K562 (cell line): Measurements from ENCODE around the gene ADIPOR1. TPM values are rescaled to one million over a fixed set of nuclear protein-coding genes. Genes with fewer than 3 reads are reported as not detected.

Source experiments
- NCOA6 ChIP-seq: fragments of 450-650 bp; IDR thresholded peaks from 2 replicates; pipeline ENCODE4 v1.6.1; 2017; ENCODE audit warnings: mild to moderate bottlenecking
- POLR2G ChIP-seq: fragments of 200-400 bp; formaldehyde crosslinking; IDR thresholded peaks from 2 replicates; pipeline ENCODE4 v1.6.1; 2017; ENCODE audit warnings: low read depth, mild to moderate bottlenecking, antibody characterized with exemption, low read length, moderate library complexity
- SMAD4 ChIP-seq: fragments of 250-450 bp; sonication (Bioruptor Pico); conservative IDR thresholded peaks from 2 replicates; pipeline ENCODE4 v1.8.0; 2021; ENCODE audit warnings: inconsistent platforms, mild to moderate bottlenecking, moderate library complexity
- SREBF1 ChIP-seq: fragments of 150-350 bp; IDR thresholded peaks from 2 replicates; pipeline ENCODE4 v1.6.1; 2014; ENCODE audit warnings: antibody characterized with exemption, low read depth, low read length, borderline replicate concordance
- ZNF609 ChIP-seq: sonication (generic); formaldehyde crosslinking; IDR thresholded peaks from 2 replicates; pipeline ENCODE4 v1.8.1; 2023; ENCODE audit warnings: missing genetic modification reagents, mild to moderate bottlenecking, borderline replicate concordance
- polyA plus RNA-seq, 8 experiments: library from polyadenylated mRNA; depleted of rRNA in 4 of 8; stranded (reverse) in 5 of 8; unstranded in 3 of 8; fragments of >200 nt; fragmentation: Nextera tagmentation in 2 of 8; fragmentation: Illumina TruSeq in 1 of 8; extraction: Ambion mirVana in 2 of 8; extraction: Trizol in 1 of 8; gene quantifications; 2 replicates each; pipeline versions ENCODE4 v1.2.1 to v1.2.3, GENCODE V29; 2011 to 2014; ENCODE audit warnings: inconsistent platforms in 1 of 8, missing spikeins in 1 of 8
- total RNA-seq, 7 experiments: library from RNA; depleted of rRNA in 6 of 7; stranded (reverse); fragments of >200 nt in 6 of 7; fragmentation: Illumina TruSeq in 2 of 7; extraction: Trizol in 2 of 7; gene quantifications; 2 replicates each; pipeline versions ENCODE4 v1.2.1 to v1.2.3, GENCODE V29; 2011 to 2021; ENCODE audit warnings: low replicate concordance in 1 of 7
- TF ChIP-seq, protein P1 (sequence below): fragments of 450-650 bp; IDR thresholded peaks from 2 replicates; pipeline ENCODE4 v1.6.1; 2016; ENCODE audit warnings: mild to moderate bottlenecking, moderate library complexity
- TF ChIP-seq, protein P2 (sequence below): fragments of 200-400 bp; formaldehyde crosslinking; IDR thresholded peaks from 2 replicates; pipeline ENCODE4 v1.6.1; 2017; ENCODE audit warnings: mild to moderate bottlenecking, low read depth, low read length, moderate library complexity

ADIPOR1 gene
- total and polyA plus RNA-seq, 9 of the 15 experiments (the other 6 are each of a cell fraction or from before 2014, with no cell fraction given): 29.0 to 217 (median 100) TPM

DNA sequence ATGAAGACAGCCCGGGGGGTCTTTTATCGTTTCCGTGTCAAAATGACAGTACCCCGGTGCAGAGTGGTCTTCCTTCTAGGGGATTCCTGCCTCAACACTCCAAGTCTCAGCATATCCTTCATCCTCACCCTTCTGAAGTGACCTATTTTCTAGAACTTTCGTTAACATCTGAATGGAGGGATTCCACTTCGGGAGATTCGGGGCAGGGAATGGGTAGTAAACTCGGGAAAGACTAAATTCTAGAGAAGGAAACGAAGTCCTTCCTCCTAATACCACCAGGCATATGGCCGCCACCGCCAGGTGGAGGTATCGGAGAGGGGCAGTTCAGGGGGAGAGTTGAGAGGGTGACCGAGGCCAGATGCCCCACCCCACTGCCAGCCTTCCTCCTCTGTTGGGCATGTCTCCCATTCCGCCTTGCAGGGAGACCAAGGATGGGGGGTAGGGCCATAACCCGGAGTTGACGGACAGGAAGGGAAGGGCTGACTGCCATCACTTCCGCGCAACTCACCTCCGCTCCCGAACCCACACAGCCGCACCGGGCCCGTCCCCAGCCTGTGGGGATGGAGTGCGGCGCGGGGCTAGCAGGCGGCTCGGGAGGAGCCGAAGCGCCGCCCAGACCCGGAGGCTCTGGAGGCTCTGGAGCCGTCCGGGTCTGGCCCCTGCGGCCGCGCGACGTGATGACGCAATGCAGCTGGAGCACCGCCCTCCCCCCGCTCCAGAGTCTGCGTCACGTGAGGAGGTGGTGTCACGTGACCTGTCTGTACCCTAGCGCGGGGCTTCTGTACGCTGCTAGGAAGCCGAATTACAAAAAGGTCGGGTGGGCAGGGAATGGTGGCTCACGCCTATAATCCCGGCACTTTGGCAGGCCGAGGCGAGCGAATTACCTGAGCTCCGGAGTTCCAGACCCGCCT lies 31.3 kb downstream of the ADIPOR1 start, which contains the start of gene KLHL12 (continued):
- TF ChIP-seq, protein P1, sequence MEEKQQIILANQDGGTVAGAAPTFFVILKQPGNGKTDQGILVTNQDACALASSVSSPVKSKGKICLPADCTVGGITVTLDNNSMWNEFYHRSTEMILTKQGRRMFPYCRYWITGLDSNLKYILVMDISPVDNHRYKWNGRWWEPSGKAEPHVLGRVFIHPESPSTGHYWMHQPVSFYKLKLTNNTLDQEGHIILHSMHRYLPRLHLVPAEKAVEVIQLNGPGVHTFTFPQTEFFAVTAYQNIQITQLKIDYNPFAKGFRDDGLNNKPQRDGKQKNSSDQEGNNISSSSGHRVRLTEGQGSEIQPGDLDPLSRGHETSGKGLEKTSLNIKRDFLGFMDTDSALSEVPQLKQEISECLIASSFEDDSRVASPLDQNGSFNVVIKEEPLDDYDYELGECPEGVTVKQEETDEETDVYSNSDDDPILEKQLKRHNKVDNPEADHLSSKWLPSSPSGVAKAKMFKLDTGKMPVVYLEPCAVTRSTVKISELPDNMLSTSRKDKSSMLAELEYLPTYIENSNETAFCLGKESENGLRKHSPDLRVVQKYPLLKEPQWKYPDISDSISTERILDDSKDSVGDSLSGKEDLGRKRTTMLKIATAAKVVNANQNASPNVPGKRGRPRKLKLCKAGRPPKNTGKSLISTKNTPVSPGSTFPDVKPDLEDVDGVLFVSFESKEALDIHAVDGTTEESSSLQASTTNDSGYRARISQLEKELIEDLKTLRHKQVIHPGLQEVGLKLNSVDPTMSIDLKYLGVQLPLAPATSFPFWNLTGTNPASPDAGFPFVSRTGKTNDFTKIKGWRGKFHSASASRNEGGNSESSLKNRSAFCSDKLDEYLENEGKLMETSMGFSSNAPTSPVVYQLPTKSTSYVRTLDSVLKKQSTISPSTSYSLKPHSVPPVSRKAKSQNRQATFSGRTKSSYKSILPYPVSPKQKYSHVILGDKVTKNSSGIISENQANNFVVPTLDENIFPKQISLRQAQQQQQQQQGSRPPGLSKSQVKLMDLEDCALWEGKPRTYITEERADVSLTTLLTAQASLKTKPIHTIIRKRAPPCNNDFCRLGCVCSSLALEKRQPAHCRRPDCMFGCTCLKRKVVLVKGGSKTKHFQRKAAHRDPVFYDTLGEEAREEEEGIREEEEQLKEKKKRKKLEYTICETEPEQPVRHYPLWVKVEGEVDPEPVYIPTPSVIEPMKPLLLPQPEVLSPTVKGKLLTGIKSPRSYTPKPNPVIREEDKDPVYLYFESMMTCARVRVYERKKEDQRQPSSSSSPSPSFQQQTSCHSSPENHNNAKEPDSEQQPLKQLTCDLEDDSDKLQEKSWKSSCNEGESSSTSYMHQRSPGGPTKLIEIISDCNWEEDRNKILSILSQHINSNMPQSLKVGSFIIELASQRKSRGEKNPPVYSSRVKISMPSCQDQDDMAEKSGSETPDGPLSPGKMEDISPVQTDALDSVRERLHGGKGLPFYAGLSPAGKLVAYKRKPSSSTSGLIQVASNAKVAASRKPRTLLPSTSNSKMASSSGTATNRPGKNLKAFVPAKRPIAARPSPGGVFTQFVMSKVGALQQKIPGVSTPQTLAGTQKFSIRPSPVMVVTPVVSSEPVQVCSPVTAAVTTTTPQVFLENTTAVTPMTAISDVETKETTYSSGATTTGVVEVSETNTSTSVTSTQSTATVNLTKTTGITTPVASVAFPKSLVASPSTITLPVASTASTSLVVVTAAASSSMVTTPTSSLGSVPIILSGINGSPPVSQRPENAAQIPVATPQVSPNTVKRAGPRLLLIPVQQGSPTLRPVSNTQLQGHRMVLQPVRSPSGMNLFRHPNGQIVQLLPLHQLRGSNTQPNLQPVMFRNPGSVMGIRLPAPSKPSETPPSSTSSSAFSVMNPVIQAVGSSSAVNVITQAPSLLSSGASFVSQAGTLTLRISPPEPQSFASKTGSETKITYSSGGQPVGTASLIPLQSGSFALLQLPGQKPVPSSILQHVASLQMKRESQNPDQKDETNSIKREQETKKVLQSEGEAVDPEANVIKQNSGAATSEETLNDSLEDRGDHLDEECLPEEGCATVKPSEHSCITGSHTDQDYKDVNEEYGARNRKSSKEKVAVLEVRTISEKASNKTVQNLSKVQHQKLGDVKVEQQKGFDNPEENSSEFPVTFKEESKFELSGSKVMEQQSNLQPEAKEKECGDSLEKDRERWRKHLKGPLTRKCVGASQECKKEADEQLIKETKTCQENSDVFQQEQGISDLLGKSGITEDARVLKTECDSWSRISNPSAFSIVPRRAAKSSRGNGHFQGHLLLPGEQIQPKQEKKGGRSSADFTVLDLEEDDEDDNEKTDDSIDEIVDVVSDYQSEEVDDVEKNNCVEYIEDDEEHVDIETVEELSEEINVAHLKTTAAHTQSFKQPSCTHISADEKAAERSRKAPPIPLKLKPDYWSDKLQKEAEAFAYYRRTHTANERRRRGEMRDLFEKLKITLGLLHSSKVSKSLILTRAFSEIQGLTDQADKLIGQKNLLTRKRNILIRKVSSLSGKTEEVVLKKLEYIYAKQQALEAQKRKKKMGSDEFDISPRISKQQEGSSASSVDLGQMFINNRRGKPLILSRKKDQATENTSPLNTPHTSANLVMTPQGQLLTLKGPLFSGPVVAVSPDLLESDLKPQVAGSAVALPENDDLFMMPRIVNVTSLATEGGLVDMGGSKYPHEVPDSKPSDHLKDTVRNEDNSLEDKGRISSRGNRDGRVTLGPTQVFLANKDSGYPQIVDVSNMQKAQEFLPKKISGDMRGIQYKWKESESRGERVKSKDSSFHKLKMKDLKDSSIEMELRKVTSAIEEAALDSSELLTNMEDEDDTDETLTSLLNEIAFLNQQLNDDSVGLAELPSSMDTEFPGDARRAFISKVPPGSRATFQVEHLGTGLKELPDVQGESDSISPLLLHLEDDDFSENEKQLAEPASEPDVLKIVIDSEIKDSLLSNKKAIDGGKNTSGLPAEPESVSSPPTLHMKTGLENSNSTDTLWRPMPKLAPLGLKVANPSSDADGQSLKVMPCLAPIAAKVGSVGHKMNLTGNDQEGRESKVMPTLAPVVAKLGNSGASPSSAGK: peak; percentile 83
- TF ChIP-seq NCOA6 (no peak), SMAD4 (CRISPR knock-in tag) (peak; percentile 94), POLR2G (peak; percentile 99), SREBF1 (peak; percentile 89), ZNF609 (CRISPR knock-in tag) (peak; percentile 87; the same call in 1 of the 2 replicates)
- TF ChIP-seq, protein P2, sequence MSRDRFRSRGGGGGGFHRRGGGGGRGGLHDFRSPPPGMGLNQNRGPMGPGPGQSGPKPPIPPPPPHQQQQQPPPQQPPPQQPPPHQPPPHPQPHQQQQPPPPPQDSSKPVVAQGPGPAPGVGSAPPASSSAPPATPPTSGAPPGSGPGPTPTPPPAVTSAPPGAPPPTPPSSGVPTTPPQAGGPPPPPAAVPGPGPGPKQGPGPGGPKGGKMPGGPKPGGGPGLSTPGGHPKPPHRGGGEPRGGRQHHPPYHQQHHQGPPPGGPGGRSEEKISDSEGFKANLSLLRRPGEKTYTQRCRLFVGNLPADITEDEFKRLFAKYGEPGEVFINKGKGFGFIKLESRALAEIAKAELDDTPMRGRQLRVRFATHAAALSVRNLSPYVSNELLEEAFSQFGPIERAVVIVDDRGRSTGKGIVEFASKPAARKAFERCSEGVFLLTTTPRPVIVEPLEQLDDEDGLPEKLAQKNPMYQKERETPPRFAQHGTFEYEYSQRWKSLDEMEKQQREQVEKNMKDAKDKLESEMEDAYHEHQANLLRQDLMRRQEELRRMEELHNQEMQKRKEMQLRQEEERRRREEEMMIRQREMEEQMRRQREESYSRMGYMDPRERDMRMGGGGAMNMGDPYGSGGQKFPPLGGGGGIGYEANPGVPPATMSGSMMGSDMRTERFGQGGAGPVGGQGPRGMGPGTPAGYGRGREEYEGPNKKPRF: no peak
